ENCODE measurements around the gene ARL15. TPM values are rescaled to one million over a fixed set of nuclear protein-coding genes. Genes with fewer than 3 reads are reported as not detected.

The ARL15 gene
- total and polyA plus RNA-seq, 2 donors: 23.1 to 26.4 TPM

DNA sequence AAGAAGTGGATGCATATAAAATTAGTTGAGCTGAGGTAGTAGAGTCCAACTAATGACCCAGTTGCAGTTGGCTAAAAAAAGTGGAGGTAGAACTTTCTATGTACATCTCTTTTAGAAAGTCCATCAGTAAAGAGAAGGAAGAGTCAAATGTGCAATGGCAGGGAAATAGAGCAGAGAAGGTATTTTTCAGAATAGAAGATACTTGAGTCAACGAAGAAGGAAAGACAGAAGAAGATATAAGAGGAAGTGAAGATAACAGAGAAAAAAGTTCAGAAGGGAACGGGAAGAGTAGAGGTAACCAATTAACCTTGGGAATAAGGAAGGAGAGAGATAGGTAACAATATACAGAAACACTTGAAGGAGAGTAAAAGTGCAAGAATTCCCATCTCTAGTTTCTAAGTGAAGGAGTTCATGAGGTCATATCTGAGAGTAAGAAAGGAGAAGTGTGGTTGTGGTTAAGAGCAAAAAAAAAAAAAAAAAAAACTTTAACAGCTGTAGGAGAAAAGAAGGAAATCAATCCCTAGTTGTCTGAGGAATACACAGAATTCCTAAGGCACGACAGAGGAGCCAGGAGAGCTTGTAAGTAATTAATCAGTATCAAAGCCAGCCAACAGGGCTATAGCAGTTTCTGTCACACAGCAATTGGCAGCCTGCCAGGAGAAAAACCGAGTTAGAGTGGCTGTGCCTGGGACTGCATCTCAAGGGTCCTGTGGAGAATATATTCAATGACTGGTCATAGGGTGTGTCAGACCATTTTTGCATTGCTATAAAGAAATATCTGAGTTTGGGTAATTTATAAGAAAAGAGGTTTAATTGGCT, 61.0 kb downstream of the ARL15 start:
- no peaks in the 10 kb centered on the region for H3K4me1 ChIP-seq (ENCODE audit: control insufficient read depth in 2 of 2, insufficient read depth in 2 of 2, low read length in 2 of 2)
- no peak overlapping the region for H3K4me3 ChIP-seq (ENCODE audit: low read length in 2 of 2)
- no peaks in the 10 kb centered on the region for H3K27me3 ChIP-seq (ENCODE audit: control insufficient read depth in 2 of 2, insufficient read depth in 1 of 2, low read length in 1 of 2)
- no peaks in the 10 kb centered on the region for H3K9me3 ChIP-seq (ENCODE audit: control insufficient read depth in 2 of 2, insufficient read depth in 1 of 2, low read length in 1 of 2)
- no peaks in the 10 kb centered on the region for H3K36me3 ChIP-seq (ENCODE audit: control insufficient read depth in 2 of 2, insufficient read depth in 2 of 2, low read length in 1 of 2)
- H3K27ac ChIP-seq (ENCODE audit: low read depth in 1 of 2, low read length in 1 of 2): no peak overlapping the region
- DNase-seq (ENCODE audit: low read depth in 6 of 9, low spot score in 9 of 9): peak in 1 of 9 donors; percentile 26
- WGBS: 54% methylated on average over 4 of the region's 4 CpGs

DNA sequence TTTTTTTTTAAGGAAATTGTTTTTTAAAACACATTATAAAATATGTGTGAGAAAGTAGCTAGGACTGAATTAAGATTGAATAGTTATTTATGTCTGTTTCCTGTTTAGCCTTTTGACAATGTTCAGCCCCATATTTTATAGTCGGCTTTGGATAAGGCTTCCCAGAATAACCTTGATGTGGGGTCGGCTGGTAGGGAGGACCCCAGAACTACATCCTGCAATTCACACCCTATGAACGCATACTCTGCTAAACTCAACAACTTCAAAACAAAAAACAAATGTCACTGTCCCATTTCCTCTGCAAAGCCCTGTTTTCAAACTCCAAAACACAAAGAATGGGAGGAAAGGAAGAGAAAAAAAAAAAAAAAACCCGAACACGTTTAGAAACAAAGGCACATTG, 63.1 kb downstream of the ARL15 start:
- WGBS: 56% methylated on average over 5 of the region's 5 CpGs
- H3K4me3 ChIP-seq (ENCODE audit: low read length in 2 of 2): no peak overlapping the region
- no peaks in the 10 kb centered on the region for H3K4me1 ChIP-seq (ENCODE audit: control insufficient read depth in 2 of 2, insufficient read depth in 2 of 2, low read length in 2 of 2)
- H3K9me3 ChIP-seq (ENCODE audit: control insufficient read depth in 2 of 2, insufficient read depth in 1 of 2, low read length in 1 of 2): no peaks in the 10 kb centered on the region
- no peaks in the 10 kb centered on the region for H3K36me3 ChIP-seq (ENCODE audit: control insufficient read depth in 2 of 2, insufficient read depth in 2 of 2, low read length in 1 of 2)
- DNase-seq (ENCODE audit: low read depth in 6 of 9, low spot score in 9 of 9): no peak
- no peaks in the 10 kb centered on the region for H3K27me3 ChIP-seq (ENCODE audit: control insufficient read depth in 2 of 2, insufficient read depth in 1 of 2, low read length in 1 of 2)
- no peak overlapping the region for H3K27ac ChIP-seq (ENCODE audit: low read depth in 1 of 2, low read length in 1 of 2)

GRCh38 chr5:54243483-54244080, 66.8 kb downstream of the ARL15 start:
- Histone ChIP-seq H3K4me3 (ENCODE audit: low read length in 2 of 2) (no peak overlapping the region), H3K4me1 (ENCODE audit: control insufficient read depth in 2 of 2, insufficient read depth in 2 of 2, low read length in 2 of 2) (no peaks in the 10 kb centered on the region), H3K36me3 (ENCODE audit: control insufficient read depth in 2 of 2, insufficient read depth in 2 of 2, low read length in 1 of 2) (no peaks in the 10 kb centered on the region), H3K27ac (ENCODE audit: low read depth in 1 of 2, low read length in 1 of 2) (no peak overlapping the region), H3K9me3 (ENCODE audit: control insufficient read depth in 2 of 2, insufficient read depth in 1 of 2, low read length in 1 of 2) (no peaks in the 10 kb centered on the region), H3K27me3 (ENCODE audit: control insufficient read depth in 2 of 2, insufficient read depth in 1 of 2, low read length in 1 of 2) (no peaks in the 10 kb centered on the region)
- 77% methylated on average over 4 of the region's 4 CpGs for WGBS
- peak in 4 of 9 donors; percentile 15 to 47 (median 35) for DNase-seq (ENCODE audit: low read depth in 6 of 9, low spot score in 9 of 9)

GRCh38 chr5:54242297-54242696, 68.1 kb downstream of the ARL15 start:
- 97% methylated on average over 5 of the region's 5 CpGs for WGBS
- H3K9me3 ChIP-seq (ENCODE audit: control insufficient read depth in 2 of 2, insufficient read depth in 1 of 2, low read length in 1 of 2): no peaks in the 10 kb centered on the region
- no peaks in the 10 kb centered on the region for H3K27me3 ChIP-seq (ENCODE audit: control insufficient read depth in 2 of 2, insufficient read depth in 1 of 2, low read length in 1 of 2)
- no peaks in the 10 kb centered on the region for H3K36me3 ChIP-seq (ENCODE audit: control insufficient read depth in 2 of 2, insufficient read depth in 2 of 2, low read length in 1 of 2)
- no peak overlapping the region for H3K4me3 ChIP-seq (ENCODE audit: low read length in 2 of 2)
- H3K4me1 ChIP-seq (ENCODE audit: control insufficient read depth in 2 of 2, insufficient read depth in 2 of 2, low read length in 2 of 2): no peaks in the 10 kb centered on the region
- DNase-seq (ENCODE audit: low read depth in 6 of 9, low spot score in 9 of 9): no peak
- no peak overlapping the region for H3K27ac ChIP-seq (ENCODE audit: low read depth in 1 of 2, low read length in 1 of 2)

- peak in 1 of 9 donors; percentile 30 for DNase-seq (ENCODE audit: low read depth in 6 of 9, low spot score in 9 of 9)
Observed at GRCh38 chr5:54234304-54234933, 76.0 kb downstream of the ARL15 start.

DNA sequence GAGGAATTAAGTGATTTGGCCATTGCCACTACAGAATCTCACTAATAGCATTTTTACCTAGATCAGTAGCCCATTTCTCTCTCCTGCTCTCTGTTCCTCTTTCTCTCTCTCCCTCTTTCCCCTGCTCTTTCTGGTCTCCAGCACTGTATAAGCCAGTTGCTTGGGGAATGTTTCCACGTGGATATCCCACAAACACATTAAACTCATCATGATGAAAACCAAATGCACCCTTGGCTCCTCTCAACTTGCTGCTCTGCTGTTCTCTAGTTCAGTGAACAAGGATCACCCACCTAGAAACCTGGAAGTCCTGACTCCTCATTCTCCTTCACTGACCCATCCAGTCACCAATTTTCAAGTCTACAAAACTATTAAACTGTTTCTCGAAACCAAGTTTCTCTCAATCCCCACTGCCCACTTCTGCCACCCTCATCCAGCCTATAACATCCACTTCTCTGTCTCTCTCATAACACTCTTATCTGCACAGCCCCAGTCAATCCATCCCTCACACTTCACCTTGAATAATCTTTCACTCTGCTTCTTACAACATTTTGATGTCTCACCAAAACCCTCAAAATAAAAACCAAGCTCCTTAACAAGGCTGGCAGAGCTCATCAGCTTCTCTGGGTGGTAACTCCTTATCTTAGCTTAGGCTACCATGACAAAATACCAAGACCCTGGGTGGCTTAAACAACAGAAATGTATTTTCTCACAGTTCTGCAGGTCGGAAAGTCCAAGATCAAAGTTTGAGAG, 79.3 kb downstream of the ARL15 start:
- H3K27ac ChIP-seq (ENCODE audit: low read depth in 1 of 2, low read length in 1 of 2): no peak overlapping the region
- H3K4me1 ChIP-seq (ENCODE audit: control insufficient read depth in 2 of 2, insufficient read depth in 2 of 2, low read length in 2 of 2): no peaks in the 10 kb centered on the region
- WGBS: 93% methylated on average over 3 of the region's 3 CpGs
- no peaks in the 10 kb centered on the region for H3K9me3 ChIP-seq (ENCODE audit: control insufficient read depth in 2 of 2, insufficient read depth in 1 of 2, low read length in 1 of 2)
- H3K27me3 ChIP-seq (ENCODE audit: control insufficient read depth in 2 of 2, insufficient read depth in 1 of 2, low read length in 1 of 2): no peaks in the 10 kb centered on the region
- no peaks in the 10 kb centered on the region for H3K36me3 ChIP-seq (ENCODE audit: control insufficient read depth in 2 of 2, insufficient read depth in 2 of 2, low read length in 1 of 2)
- no peak for DNase-seq (ENCODE audit: low read depth in 6 of 9, low spot score in 9 of 9)
- no peak overlapping the region for H3K4me3 ChIP-seq (ENCODE audit: low read length in 2 of 2)

More at GRCh38 chr5:54234304-54234933, 76.0 kb downstream of the ARL15 start:
- H3K9me3 ChIP-seq (ENCODE audit: control insufficient read depth in 2 of 2, insufficient read depth in 1 of 2, low read length in 1 of 2): no peaks in the 10 kb centered on the region
- 72% methylated on average over 2 of the region's 2 CpGs for whole genome bisulfite sequencing
- H3K4me3 ChIP-seq (ENCODE audit: low read length in 2 of 2): no peak overlapping the region
- H3K27me3 ChIP-seq (ENCODE audit: control insufficient read depth in 2 of 2, insufficient read depth in 1 of 2, low read length in 1 of 2): no peaks in the 10 kb centered on the region
- H3K27ac ChIP-seq (ENCODE audit: low read depth in 1 of 2, low read length in 1 of 2): no peak overlapping the region
- H3K36me3 ChIP-seq (ENCODE audit: control insufficient read depth in 2 of 2, insufficient read depth in 2 of 2, low read length in 1 of 2): no peaks in the 10 kb centered on the region
- H3K4me1 ChIP-seq (ENCODE audit: control insufficient read depth in 2 of 2, insufficient read depth in 2 of 2, low read length in 2 of 2): no peaks in the 10 kb centered on the region

DNA sequence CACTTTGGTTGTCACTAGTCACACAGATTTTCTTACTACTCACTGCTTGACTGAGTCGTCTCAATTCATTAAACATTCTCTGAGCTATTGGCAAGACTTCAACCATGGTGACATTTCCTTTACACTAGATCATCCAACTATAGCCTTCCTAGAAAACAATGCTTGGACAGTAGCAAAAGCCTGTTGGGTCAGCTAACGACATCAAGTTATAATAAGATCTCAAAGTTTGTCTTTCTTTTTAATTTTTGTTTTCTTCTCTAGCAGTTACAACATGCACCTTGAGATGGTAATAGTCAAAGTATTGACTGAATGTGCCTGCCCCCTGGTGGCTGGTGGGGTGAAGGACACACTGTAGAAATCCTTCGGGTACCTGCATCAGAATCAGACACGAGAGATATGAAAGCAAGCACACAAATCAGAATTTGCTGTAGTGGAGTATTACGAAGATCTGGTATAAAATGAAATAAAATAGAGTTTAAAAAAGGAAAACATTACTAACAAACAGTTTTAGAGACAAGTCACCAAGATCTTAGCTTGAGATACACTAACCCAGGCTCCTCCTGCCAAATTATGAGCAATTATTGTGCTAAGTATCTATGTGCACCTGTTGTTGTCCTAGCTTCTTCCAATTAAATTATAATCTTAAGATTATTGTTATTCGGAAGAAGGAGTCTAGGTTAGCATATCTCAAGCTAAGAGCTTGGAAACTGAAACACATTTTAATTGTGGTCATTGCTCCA, 81.2 kb downstream of the ARL15 start:
- H3K36me3 ChIP-seq (ENCODE audit: control insufficient read depth in 2 of 2, insufficient read depth in 2 of 2, low read length in 1 of 2): no peaks in the 10 kb centered on the region
- H3K4me3 ChIP-seq (ENCODE audit: low read length in 2 of 2): no peak overlapping the region
- no peaks in the 10 kb centered on the region for H3K27me3 ChIP-seq (ENCODE audit: control insufficient read depth in 2 of 2, insufficient read depth in 1 of 2, low read length in 1 of 2)
- H3K27ac ChIP-seq (ENCODE audit: low read depth in 1 of 2, low read length in 1 of 2): no peak overlapping the region
- WGBS: 35% methylated on average over 6 of the region's 6 CpGs
- DNase-seq (ENCODE audit: low read depth in 6 of 9, low spot score in 9 of 9): peak; percentile 16 to 72 (median 38)
- H3K9me3 ChIP-seq (ENCODE audit: control insufficient read depth in 2 of 2, insufficient read depth in 1 of 2, low read length in 1 of 2): no peaks in the 10 kb centered on the region
- no peaks in the 10 kb centered on the region for H3K4me1 ChIP-seq (ENCODE audit: control insufficient read depth in 2 of 2, insufficient read depth in 2 of 2, low read length in 2 of 2)

GRCh38 chr5:54227759-54228158, 82.6 kb downstream of the ARL15 start:
- H3K36me3 ChIP-seq (ENCODE audit: control insufficient read depth in 2 of 2, insufficient read depth in 2 of 2, low read length in 1 of 2): no peaks in the 10 kb centered on the region
- H3K9me3 ChIP-seq (ENCODE audit: control insufficient read depth in 2 of 2, insufficient read depth in 1 of 2, low read length in 1 of 2): no peaks in the 10 kb centered on the region
- no peaks in the 10 kb centered on the region for H3K4me1 ChIP-seq (ENCODE audit: control insufficient read depth in 2 of 2, insufficient read depth in 2 of 2, low read length in 2 of 2)
- no peak overlapping the region for H3K27ac ChIP-seq (ENCODE audit: low read depth in 1 of 2, low read length in 1 of 2)
- no peak overlapping the region for H3K4me3 ChIP-seq (ENCODE audit: low read length in 2 of 2)
- H3K27me3 ChIP-seq (ENCODE audit: control insufficient read depth in 2 of 2, insufficient read depth in 1 of 2, low read length in 1 of 2): no peaks in the 10 kb centered on the region
- 95% methylated on average over 1 of the region's 1 CpG for WGBS
- no peak for DNase-seq (ENCODE audit: low read depth in 6 of 9, low spot score in 9 of 9)

Data from thymus (tissue), 11 donors.